Mucosa of stomach (tissue), 1 donor: ENCODE measurements around the gene SLC8A1.

ENCODE experiments used
- H3K27me3 ChIP-seq: one replicate; pipeline ENCODE4 v1.7.0; 2013; ENCODE audit warnings: mild to moderate bottlenecking, low read length; ENCODE audit not compliant: control insufficient read depth, insufficient read depth
- H3K36me3 ChIP-seq: one replicate; pipeline ENCODE4 v1.7.0; 2013; ENCODE audit warnings: low read length; ENCODE audit not compliant: control insufficient read depth, insufficient read depth
- H3K4me1 ChIP-seq: one replicate; pipeline ENCODE4 v1.7.0; 2013; ENCODE audit warnings: mild to moderate bottlenecking, low read length; ENCODE audit not compliant: control insufficient read depth, insufficient read depth
- H3K4me3 ChIP-seq: one replicate; pipeline ENCODE4 v1.7.0; 2013; ENCODE audit warnings: low read length
- H3K9ac ChIP-seq: one replicate; pipeline ENCODE4 v1.7.0; 2013; ENCODE audit warnings: mild to moderate bottlenecking, low read length, moderate library complexity
- H3K9me3 ChIP-seq: one replicate; pipeline ENCODE4 v1.7.0; 2013; ENCODE audit warnings: mild to moderate bottlenecking, low read length, moderate library complexity; ENCODE audit not compliant: control insufficient read depth
- donor health status: Pancreatic carcinoma.

The SLC8A1 gene

DNA sequence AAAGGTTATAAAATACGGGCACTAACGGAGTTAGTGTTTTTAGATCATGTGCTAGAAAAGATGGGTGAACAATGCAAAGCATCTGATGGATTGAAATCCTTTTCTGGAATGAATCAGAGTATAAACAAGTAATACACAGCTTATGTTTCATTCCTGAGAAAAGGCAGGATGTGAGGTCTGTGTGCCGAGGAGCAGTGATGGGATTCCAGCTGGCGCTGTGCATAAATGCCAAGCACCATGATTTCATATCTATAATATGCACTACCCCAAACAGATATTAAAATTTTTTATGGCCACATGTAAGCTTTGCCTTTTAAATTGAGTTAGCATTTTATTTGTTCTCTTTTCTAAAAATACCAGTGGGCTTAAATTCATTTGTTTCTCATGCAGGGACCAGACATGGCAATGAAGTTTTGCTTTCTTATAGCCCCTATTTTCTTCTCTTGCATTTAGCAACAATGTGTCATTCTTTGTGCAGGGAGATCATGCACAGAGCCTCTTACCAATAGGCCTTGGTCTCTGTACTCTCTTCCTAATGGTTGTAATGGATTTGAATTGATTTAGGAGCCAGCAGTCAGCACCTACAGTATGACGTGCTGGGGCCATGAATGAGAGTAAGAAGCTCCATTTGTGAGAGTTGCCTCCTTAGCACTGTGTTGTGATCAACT, 323.9 kb downstream of the SLC8A1 start:
- no peaks in the 10 kb centered on the region for H3K27me3 ChIP-seq
- peaks cover 8% of the 10 kb centered on the region for H3K4me1 ChIP-seq
- H3K9ac ChIP-seq: no peak overlapping the region
- H3K36me3 ChIP-seq: no peaks in the 10 kb centered on the region
- H3K4me3 ChIP-seq: no peak overlapping the region
- H3K9me3 ChIP-seq: no peaks in the 10 kb centered on the region

GRCh38 chr2:40127146-40127545, 324.7 kb downstream of the SLC8A1 start:
- Histone ChIP-seq H3K9me3 (no peaks in the 10 kb centered on the region), H3K36me3 (no peaks in the 10 kb centered on the region), H3K4me3 (no peak overlapping the region), H3K27me3 (no peaks in the 10 kb centered on the region), H3K4me1 (peaks cover 15% of the 10 kb centered on the region), H3K9ac (no peak overlapping the region)

- H3K4me1 ChIP-seq: peaks cover 15% of the 10 kb centered on the region
- H3K36me3 ChIP-seq: no peaks in the 10 kb centered on the region
- no peaks in the 10 kb centered on the region for H3K27me3 ChIP-seq
- no peak overlapping the region for H3K9ac ChIP-seq
- no peak overlapping the region for H3K4me3 ChIP-seq
- no peaks in the 10 kb centered on the region for H3K9me3 ChIP-seq
Measured at GRCh38 chr2:40126006-40126405, 325.9 kb downstream of the SLC8A1 start.

DNA sequence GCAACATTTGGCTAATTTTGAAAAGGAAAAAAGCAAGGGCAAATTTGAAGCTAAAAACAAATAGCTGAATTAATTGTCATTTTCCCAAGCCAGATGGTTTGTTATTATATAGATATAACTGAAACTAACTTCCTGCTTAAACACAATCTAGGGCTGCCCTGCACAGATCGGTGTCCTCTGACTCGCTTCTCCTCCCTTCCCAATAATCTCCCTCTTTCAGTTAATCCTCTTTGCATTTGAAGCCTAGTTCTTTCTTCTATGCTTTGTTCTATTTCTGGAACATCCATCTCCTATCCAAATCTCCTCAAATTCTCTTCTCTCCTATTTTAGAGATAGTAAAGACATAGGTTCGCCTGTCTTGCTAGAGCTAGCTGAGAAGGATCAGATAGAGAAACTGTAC, 328.1 kb downstream of the SLC8A1 start:
- peaks cover 15% of the 10 kb centered on the region for H3K4me1 ChIP-seq
- H3K27me3 ChIP-seq: no peaks in the 10 kb centered on the region
- H3K4me3 ChIP-seq: no peak overlapping the region

DNA sequence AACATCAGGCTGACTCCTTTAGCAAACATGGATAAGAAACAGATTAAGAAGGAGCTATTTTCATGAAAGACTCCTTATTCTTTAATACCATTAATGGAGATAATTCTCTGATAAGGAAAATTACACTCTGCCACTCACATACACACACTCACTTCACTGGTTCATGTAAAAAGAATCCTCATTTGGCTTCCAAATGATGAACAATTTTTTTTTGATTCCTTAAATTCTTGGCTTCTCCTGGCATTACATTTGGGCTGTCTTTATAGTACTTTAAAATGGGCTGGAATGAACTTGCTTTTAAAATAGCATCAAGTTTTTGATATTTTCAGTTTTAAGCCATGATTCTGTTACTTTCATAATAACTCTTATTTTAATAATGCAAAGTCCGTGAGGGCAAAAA, 328.6 kb downstream of the SLC8A1 start:
- no peak overlapping the region for H3K9ac ChIP-seq
- no peaks in the 10 kb centered on the region for H3K36me3 ChIP-seq
- H3K27me3 ChIP-seq: no peaks in the 10 kb centered on the region
- no peak overlapping the region for H3K4me3 ChIP-seq
- H3K9me3 ChIP-seq: no peaks in the 10 kb centered on the region
- peaks cover 15% of the 10 kb centered on the region for H3K4me1 ChIP-seq

More for the DNA sequence above, 328.1 kb downstream of the SLC8A1 start:
- Histone ChIP-seq H3K9me3 (no peaks in the 10 kb centered on the region), H3K9ac (no peak overlapping the region), H3K36me3 (no peaks in the 10 kb centered on the region)

GRCh38 chr2:40120957-40121356, 330.9 kb downstream of the SLC8A1 start:
- H3K36me3 ChIP-seq: no peaks in the 10 kb centered on the region
- no peaks in the 10 kb centered on the region for H3K9me3 ChIP-seq

DNA sequence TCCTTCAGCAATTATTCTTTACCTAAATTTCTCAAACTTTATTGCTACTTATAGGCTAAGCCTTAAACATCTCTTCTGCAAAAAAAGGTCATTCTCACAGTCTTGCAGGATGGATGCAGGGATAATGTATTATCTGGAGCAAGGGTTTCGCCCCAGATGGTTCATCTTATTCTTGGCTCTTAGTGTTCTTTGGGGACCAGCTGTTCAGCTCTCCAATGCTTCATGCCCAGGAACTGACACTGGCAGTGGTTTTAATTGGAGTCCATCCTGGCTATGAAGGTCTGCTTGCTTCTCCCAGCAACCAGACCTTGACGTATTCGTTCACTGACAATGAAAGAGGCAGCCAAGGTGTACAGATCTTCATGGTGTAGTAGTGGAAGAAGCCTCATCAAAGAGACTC, 331.9 kb downstream of the SLC8A1 start:
- Histone ChIP-seq H3K9ac (no peak overlapping the region), H3K36me3 (no peaks in the 10 kb centered on the region), H3K4me1 (peaks cover 15% of the 10 kb centered on the region), H3K27me3 (no peaks in the 10 kb centered on the region), H3K4me3 (no peak overlapping the region), H3K9me3 (no peaks in the 10 kb centered on the region)

More at GRCh38 chr2:40120957-40121356, 330.9 kb downstream of the SLC8A1 start:
- H3K27me3 ChIP-seq: no peaks in the 10 kb centered on the region
- peaks cover 15% of the 10 kb centered on the region for H3K4me1 ChIP-seq
- no peak overlapping the region for H3K4me3 ChIP-seq
- H3K9ac ChIP-seq: no peak overlapping the region

GRCh38 chr2:40118622-40119021, 333.3 kb downstream of the SLC8A1 start:
- Histone ChIP-seq H3K9me3 (no peaks in the 10 kb centered on the region), H3K36me3 (no peaks in the 10 kb centered on the region), H3K4me1 (peaks cover 13% of the 10 kb centered on the region), H3K9ac (no peak overlapping the region), H3K27me3 (no peaks in the 10 kb centered on the region), H3K4me3 (no peak overlapping the region)

DNA sequence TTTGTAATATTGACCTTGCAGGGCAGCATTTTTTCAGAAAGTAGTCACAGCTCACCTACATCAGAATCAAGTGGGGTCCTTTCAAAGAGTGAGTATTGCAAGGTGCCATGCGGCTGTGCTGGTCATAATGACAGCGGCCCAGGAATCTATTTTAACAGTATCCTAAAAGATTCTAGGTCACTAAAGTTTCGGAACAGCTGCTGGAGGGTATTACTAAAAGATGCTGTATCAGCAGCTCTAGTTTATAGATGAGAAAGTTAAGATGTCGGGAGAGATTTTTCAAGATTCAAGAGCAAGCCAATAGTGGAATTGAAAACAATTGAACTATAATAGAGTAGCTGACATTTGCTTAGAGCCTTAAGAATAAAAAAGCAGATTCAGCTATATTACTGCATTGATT, 336.0 kb downstream of the SLC8A1 start:
- Histone ChIP-seq H3K9me3 (no peaks in the 10 kb centered on the region), H3K27me3 (no peaks in the 10 kb centered on the region), H3K4me3 (no peak overlapping the region), H3K4me1 (no peaks in the 10 kb centered on the region), H3K9ac (no peak overlapping the region), H3K36me3 (no peaks in the 10 kb centered on the region)

- Histone ChIP-seq H3K9ac (no peak overlapping the region), H3K27me3 (no peaks in the 10 kb centered on the region), H3K9me3 (no peaks in the 10 kb centered on the region), H3K4me1 (no peaks in the 10 kb centered on the region), H3K4me3 (no peak overlapping the region), H3K36me3 (no peaks in the 10 kb centered on the region)
Measured at GRCh38 chr2:40115348-40115747, 336.5 kb downstream of the SLC8A1 start.

DNA sequence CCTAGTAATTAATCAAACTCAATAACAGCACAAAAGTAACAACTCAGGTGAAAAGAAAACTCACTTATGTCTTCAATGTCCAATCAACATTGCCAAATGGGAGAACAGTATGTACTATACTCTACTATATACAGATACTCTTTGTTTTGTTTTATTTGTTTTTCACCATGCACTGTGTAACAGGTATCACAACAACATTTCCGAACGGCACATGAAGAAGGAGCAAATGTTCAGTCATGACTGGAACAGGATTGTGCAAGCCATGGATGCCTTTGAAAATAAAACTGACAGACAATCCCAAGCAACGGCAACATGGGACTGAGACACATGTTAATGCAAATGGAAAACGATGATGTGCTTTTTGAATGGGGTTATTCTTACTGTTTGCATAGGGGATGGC, 337.9 kb downstream of the SLC8A1 start:
- no peak overlapping the region for H3K9ac ChIP-seq
- H3K36me3 ChIP-seq: no peaks in the 10 kb centered on the region
- H3K9me3 ChIP-seq: no peaks in the 10 kb centered on the region
- H3K27me3 ChIP-seq: no peaks in the 10 kb centered on the region
- H3K4me1 ChIP-seq: no peaks in the 10 kb centered on the region
- no peak overlapping the region for H3K4me3 ChIP-seq

DNA sequence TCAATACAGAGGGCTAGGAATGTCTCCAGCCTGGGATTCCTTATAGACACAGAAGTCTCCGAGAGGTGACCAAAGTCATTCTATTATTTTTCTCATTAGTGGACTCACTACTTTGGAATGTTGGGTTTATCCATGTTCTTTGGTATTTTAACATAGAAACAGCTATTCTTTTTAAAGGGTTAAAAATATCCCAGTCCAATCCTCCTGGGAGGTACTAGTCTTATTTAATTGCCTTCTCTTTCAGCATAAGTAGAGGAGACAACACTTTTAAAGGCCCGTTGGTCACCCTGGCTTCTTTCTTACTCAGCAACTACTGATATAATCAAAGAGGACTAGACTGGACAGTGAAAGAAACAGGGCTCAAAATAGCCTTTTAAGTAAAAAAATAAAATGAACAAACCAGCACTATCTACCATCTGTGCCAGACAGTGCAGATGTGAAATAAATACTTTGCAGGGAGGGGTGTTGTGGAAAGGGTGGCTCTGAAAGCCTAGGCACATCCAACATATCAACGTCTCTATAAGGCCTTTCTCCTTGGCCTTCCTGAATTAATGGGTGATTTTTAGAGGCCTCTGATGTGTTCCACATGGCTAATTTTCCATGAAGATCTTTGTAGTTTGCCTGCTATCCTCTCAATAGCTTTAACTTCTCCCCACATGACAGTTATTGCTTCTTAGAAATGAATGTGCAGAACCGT, 338.5 kb downstream of the SLC8A1 start:
- H3K4me1 ChIP-seq: no peaks in the 10 kb centered on the region
- H3K36me3 ChIP-seq: no peaks in the 10 kb centered on the region
- H3K27me3 ChIP-seq: no peaks in the 10 kb centered on the region
- no peak overlapping the region for H3K9ac ChIP-seq
- H3K9me3 ChIP-seq: no peaks in the 10 kb centered on the region
- no peak overlapping the region for H3K4me3 ChIP-seq
